Endometrium (tissue), 2 donors: Measurements from ENCODE around the gene OR2C1.

Experiments used
- FAIRE-seq: peaks from 2 replicates; lab custom pipeline; 2012; peaks lifted over from hg19 to GRCh38; lab: Jason Lieb, UNC
- donor health status: control.
- donor health status: control.

Gene OR2C1

GRCh38 chr16:3355589-3355988 is at the start of gene OR2C1:
Gene OR2C1, plus strand, starts transcription at chr16:3355889. Its CDS starts 52 bp downstream, at chr16:3355941.
- no peak for FAIRE-seq

- FAIRE-seq, result no peak
These were observed 49.6 kb upstream of the OR2C1 start for GRCh38 chr16:3306078-3306477.

GRCh38 chr16:3311496-3311895 is 44.2 kb upstream of the OR2C1 start:
- FAIRE-seq, result no peak

GRCh38 chr16:3317315-3317999 is 38.2 kb upstream of the OR2C1 start:
- FAIRE-seq, result no peak

GRCh38 chr16:3321816-3322215 is 33.9 kb upstream of the OR2C1 start:
- FAIRE-seq, result no peak

- FAIRE-seq, result no peak
These were observed 28.2 kb upstream of the OR2C1 start for GRCh38 chr16:3327514-3327913.

- FAIRE-seq, result no peak
These were observed 27.6 kb upstream of the OR2C1 start for GRCh38 chr16:3328104-3328503.

- no peak for FAIRE-seq
These were observed 27.0 kb upstream of the OR2C1 start for GRCh38 chr16:3328643-3329042.

- FAIRE-seq, result no peak
These were observed 9.6 kb upstream of the OR2C1 start for GRCh38 chr16:3346041-3346440.

GRCh38 chr16:3347586-3347985 is 8.1 kb upstream of the OR2C1 start:
- no peak for FAIRE-seq

- FAIRE-seq, result no peak
These were observed 7.0 kb upstream of the OR2C1 start for GRCh38 chr16:3348547-3349167.

- no peak for FAIRE-seq
These were observed 6.5 kb upstream of the OR2C1 start for GRCh38 chr16:3349175-3349574.

GRCh38 chr16:3356118-3356517 is 429 bp downstream of the OR2C1 start:
- FAIRE-seq, result no peak

- no peak for FAIRE-seq
These were observed 3.2 kb downstream of the OR2C1 start for GRCh38 chr16:3358871-3359270.

GRCh38 chr16:3362931-3363330 is 7.2 kb downstream of the OR2C1 start:
- no peak for FAIRE-seq

- no peak for FAIRE-seq
These were observed 8.1 kb downstream of the OR2C1 start for GRCh38 chr16:3363793-3364192.

GRCh38 chr16:3364774-3365427 is 9.2 kb downstream of the OR2C1 start:
- FAIRE-seq, result peak; percentile 80

- FAIRE-seq, result no peak
These were observed 13.4 kb downstream of the OR2C1 start for GRCh38 chr16:3369073-3369472.

GRCh38 chr16:3375680-3376079 is 20.0 kb downstream of the OR2C1 start:
- FAIRE-seq, result no peak

- FAIRE-seq, result no peak
These were observed 22.2 kb downstream of the OR2C1 start for GRCh38 chr16:3377917-3378316.

GRCh38 chr16:3383045-3383448 is 27.4 kb downstream of the OR2C1 start:
- no peak for FAIRE-seq

GRCh38 chr16:3388325-3388724 is 32.6 kb downstream of the OR2C1 start:
- no peak for FAIRE-seq

- FAIRE-seq, result no peak
These were observed 34.1 kb downstream of the OR2C1 start for GRCh38 chr16:3389663-3390338.
